Measurements from ENCODE around the gene PROC. TPM values are rescaled to one million over a fixed set of nuclear protein-coding genes. Genes with fewer than 3 reads are reported as not detected.
"Not testable (repeated sequence)": the region's sequence is repeated elsewhere in the genome, so short reads cannot be mapped to it uniquely, and the experiment has no call there.

The PROC gene
- total RNA-seq, 3 donors from 2014 or later, result 0.19 TPM; not detected in 2

- ATAC-seq (no peak), DNase-seq (no peak)
- Mint-ChIP-seq H3K27me3 (ENCODE audit: low read depth) (no peaks in the 10 kb centered on the region), H3K9me3 (peaks cover 12% of the 10 kb centered on the region), H3K4me1 (ENCODE audit: low read depth) (no peaks in the 10 kb centered on the region), H3K36me3 (ENCODE audit: insufficient read depth) (peaks cover 5% of the 10 kb centered on the region), H3K4me3 (no peak overlapping the region)
Measured at GRCh38 chr2:127448526-127448925, 30.3 kb downstream of the PROC start.

DNA sequence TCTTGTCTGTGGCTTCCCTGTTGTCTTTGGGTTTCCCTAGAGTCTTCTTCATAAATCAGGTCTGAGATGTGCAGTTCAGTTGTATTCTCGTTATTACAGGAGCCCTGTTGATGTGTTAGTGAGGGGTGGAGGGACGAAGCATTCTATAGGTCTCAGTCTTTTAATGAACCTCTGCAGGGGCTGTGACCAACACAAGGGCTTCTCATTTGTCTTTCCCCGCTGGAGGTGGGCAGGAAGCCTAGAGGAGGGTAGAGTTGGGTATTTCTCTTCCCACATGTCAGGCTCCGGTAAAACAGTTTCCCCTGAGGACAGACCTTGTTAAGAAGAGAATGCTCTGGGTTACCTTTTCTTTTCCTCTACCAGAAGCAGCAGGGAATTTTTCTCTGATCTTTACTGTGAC lies 31.2 kb downstream of the PROC start:
- no peak for DNase-seq
- H3K4me1 Mint-ChIP-seq (ENCODE audit: low read depth), result no peaks in the 10 kb centered on the region
- ATAC-seq, result no peak
- peaks cover 9% of the 10 kb centered on the region for H3K9me3 Mint-ChIP-seq
- H3K36me3 Mint-ChIP-seq (ENCODE audit: insufficient read depth), result peaks cover 5% of the 10 kb centered on the region
- no peak overlapping the region for H3K4me3 Mint-ChIP-seq
- H3K27me3 Mint-ChIP-seq (ENCODE audit: low read depth), result no peaks in the 10 kb centered on the region

DNA sequence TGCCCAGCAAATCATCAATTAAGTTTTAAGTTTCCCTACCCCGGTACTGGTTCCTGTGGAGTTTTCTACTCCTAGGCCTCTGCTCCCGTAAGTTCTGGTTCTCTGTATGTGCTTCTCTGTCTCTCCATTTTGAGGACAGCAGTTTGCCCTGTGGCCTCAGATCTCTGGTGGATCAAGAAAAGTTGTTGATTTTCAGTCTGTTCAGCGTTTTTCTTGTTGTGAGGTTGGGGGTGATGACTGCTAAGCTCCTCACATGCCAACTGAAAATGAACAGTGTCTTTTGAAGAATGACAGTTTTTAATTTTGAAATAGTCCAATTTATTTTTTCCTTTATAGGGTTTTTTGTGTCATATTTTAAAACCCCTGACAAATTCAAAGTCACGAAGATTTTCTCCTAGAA lies 31.7 kb downstream of the PROC start:
- Mint-ChIP-seq H3K4me1 (ENCODE audit: low read depth) (no peaks in the 10 kb centered on the region), H3K36me3 (ENCODE audit: insufficient read depth) (peaks cover 5% of the 10 kb centered on the region), H3K27me3 (ENCODE audit: low read depth) (no peaks in the 10 kb centered on the region), H3K9me3 (peaks cover 7% of the 10 kb centered on the region), H3K4me3 (no peak overlapping the region)
- DNase-seq (no peak), ATAC-seq (no peak)

- peaks cover 6% of the 10 kb centered on the region for H3K4me1 Mint-ChIP-seq (ENCODE audit: low read depth)
- no peaks in the 10 kb centered on the region for H3K27me3 Mint-ChIP-seq (ENCODE audit: low read depth)
- H3K4me3 Mint-ChIP-seq, result no peak overlapping the region
- peaks cover 1% of the 10 kb centered on the region for H3K9me3 Mint-ChIP-seq
- ATAC-seq (no peak), DNase-seq (no peak)
- H3K36me3 Mint-ChIP-seq (ENCODE audit: insufficient read depth), result peaks cover 11% of the 10 kb centered on the region
Measured at GRCh38 chr2:127451981-127452380, 33.8 kb downstream of the PROC start.

DNA sequence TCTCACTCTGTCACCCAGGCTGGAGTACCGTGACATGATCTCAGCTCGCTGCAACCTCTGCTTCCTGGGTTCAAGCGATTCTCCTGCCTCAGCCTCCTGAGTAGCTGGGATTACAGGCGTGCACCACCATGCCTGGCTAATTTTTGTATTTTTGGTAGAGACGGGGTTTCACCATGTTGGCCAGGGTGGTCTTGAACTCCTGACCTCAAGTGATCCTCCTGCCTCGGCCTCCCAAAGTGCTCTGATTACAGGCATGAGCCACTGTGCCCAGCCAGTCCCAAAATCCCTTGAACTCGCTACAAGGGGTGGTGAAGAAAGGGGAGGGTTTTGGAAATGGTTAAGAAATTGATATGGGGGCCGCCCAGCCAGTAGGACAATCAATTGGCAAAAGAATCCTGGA lies 34.2 kb downstream of the PROC start:
- DNase-seq, H3K4me3 Mint-ChIP-seq: not testable (repeated sequence)
- peaks cover 11% of the 10 kb centered on the region for H3K36me3 Mint-ChIP-seq (ENCODE audit: insufficient read depth)

GRCh38 chr2:127453013-127453391 lies 34.8 kb downstream of the PROC start:
- Mint-ChIP-seq H3K4me3 (no peak overlapping the region), H3K36me3 (ENCODE audit: insufficient read depth) (peaks cover 11% of the 10 kb centered on the region), H3K9me3 (no peaks in the 10 kb centered on the region), H3K27me3 (ENCODE audit: low read depth) (no peaks in the 10 kb centered on the region), H3K4me1 (ENCODE audit: low read depth) (peaks cover 8% of the 10 kb centered on the region)
- DNase-seq (no peak), ATAC-seq (no peak)

More for the DNA sequence above, 34.2 kb downstream of the PROC start:
- ATAC-seq; H3K27me3 Mint-ChIP-seq (ENCODE audit: low read depth); H3K9me3 Mint-ChIP-seq; H3K4me1 Mint-ChIP-seq (ENCODE audit: low read depth): not testable (repeated sequence)

DNA sequence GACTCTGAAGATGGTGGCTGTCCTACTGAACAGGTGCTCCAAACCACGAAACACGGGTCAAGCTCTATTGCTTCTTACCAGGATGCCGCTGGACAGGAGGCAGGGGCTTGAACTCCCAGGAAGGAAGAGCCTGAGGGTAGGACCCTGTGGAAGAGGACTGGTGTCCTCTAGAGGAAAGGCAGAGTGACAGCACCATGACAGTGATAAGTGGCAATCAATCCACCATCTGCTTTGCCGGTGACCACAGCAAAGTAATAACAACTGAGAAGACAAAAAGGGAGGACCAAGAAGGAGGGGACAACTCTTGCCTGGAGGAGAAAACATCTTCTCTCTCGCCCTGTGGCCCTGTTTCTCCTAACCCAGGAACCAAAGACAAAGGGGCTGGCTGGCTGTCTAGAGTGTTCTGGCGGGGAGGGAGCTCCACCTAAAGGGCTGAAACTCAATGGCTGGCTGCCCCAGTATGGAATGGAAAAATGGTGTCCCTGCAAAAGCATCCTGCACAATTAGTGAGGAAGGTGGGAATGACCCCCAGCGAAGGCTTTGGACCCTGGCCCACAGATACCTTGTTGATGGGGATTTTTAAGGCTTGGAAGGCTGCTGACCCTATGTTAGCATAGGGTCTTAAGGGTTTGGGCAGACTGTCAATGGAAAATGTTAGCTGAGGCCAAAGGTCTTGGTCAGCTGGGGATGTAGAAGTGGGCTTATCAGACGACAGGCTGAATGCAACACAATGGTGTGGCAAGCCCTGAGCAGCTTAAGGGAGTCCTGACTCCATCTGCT lies 35.4 kb downstream of the PROC start:
- DNase-seq, result no peak
- no peak overlapping the region for H3K4me3 Mint-ChIP-seq
- no peak for ATAC-seq
- H3K27me3 Mint-ChIP-seq (ENCODE audit: low read depth), result no peaks in the 10 kb centered on the region
- peaks cover 11% of the 10 kb centered on the region for H3K36me3 Mint-ChIP-seq (ENCODE audit: insufficient read depth)
- peaks cover 8% of the 10 kb centered on the region for H3K4me1 Mint-ChIP-seq (ENCODE audit: low read depth)
- H3K9me3 Mint-ChIP-seq, result no peaks in the 10 kb centered on the region

DNA sequence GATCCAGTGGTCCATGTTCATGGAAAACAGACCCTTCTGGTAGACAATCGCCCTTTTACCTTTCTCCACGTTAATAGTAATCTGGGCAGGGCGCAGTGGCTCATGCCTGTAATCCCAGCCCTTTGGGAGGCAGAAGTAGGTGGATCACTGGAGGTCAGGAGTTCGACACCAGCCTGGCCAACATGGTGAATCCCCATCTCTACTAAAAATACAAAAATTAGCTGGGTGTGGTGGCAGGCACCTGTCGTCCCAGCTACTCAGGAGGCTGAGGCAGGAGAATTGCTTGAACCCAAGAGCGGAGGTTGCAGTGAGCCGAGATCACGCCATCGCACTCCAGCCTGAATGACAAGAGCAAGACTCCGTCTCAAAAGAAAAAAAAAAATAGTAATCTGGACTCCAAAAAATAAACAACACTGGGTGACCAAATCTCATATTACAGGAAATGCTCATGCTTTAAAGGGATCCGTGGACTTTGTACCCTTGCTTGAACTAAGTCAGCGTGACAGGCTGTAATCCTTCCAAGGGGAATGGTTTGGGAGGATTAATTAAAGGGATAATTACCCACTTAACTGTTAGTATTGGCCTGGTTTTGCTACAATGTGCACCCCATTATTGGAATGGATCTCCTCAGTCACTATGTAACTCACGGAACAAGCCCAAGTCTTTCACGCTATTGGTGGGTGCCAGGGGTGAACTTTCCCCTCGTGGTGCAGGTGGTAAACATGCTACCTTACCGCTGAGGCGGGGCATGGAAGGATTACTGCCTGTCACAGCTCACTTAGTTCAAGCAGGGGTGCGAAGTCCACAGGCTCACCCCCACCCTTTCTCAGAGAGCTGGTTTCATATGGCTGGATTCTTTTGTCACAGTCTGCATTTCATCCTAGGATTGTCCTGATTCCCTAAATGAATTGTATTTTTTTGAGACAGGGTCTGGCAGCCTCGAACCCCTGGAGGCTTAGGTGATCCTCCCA lies 36.7 kb downstream of the PROC start:
- DNase-seq (no peak), ATAC-seq (no peak)
- no peaks in the 10 kb centered on the region for H3K27me3 Mint-ChIP-seq (ENCODE audit: low read depth)
- H3K9me3 Mint-ChIP-seq, result no peaks in the 10 kb centered on the region
- peaks cover 8% of the 10 kb centered on the region for H3K4me1 Mint-ChIP-seq (ENCODE audit: low read depth)
- no peak overlapping the region for H3K4me3 Mint-ChIP-seq
- H3K36me3 Mint-ChIP-seq (ENCODE audit: insufficient read depth), result peaks cover 9% of the 10 kb centered on the region

DNA sequence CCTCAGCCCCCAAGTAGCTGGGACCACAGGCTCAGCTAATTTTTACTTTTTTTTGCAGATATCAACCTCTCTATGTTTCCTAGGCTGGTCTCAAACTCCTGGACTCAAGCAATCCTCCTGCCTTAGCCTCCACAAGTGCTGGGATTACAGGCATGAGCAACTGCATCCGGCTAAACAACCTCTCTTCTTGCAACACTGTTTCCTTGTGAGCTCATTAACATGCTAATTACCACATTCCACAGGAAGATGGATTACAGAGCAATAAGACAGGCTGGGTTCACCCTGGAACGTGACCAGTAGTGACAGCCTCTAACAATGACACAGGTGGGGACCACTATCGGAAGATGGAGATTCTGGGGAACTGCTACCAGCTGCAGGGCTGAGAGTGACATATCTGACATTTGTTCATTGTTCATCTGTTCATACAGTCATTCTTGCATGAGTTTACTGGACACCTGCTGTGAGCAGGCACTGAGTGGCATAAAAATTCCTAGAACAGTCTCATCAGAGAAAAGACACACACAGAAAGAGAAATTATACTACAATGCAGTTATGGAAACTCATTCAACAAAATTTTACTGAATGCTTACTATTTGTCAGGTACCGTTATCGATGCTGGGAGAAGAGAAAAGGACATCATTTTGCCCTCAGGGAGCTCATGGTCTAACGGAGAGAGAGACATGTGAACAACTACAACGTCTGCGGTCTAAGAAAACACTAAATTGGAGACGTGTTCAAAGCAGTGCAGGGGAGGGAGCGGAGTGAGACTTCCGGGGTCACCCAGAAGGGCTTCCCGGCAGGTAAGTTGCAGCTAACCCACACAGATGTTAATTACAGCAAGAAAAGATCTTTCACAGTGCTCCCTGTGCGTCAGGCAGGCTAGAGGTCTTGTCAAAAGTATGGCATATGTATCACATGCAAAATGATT lies 37.6 kb downstream of the PROC start:
- Mint-ChIP-seq H3K9me3 (no peaks in the 10 kb centered on the region), H3K4me3 (no peak overlapping the region), H3K27me3 (ENCODE audit: low read depth) (no peaks in the 10 kb centered on the region), H3K36me3 (ENCODE audit: insufficient read depth) (peaks cover 9% of the 10 kb centered on the region), H3K4me1 (ENCODE audit: low read depth) (peaks cover 8% of the 10 kb centered on the region)
- ATAC-seq (peak; percentile 38 to 62), DNase-seq (no peak)

DNA sequence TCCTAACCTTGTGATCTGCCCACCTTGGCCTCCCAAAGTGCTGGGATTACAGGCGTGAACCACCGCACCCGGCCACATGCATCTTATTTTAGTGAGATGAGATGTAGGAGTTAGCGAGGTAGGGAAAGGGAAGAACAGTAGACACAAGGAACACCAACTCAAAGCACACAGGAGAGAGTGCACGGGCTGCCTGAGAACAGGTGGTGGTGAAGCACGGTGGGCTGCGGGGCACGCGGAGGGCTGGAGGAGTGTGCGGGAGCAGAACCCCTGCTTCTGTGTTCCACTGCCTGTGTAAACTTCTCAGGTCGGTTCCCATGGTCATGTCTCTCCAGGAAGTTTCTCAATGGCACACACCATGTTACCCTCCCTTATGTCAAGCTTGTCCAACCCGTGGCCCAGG lies 38.7 kb downstream of the PROC start:
- peaks cover 8% of the 10 kb centered on the region for H3K4me1 Mint-ChIP-seq (ENCODE audit: low read depth)
- DNase-seq, result no peak

GRCh38 chr2:127462461-127462860 lies 44.2 kb downstream of the PROC start:
- Mint-ChIP-seq H3K27me3 (ENCODE audit: low read depth) (no peaks in the 10 kb centered on the region), H3K36me3 (ENCODE audit: insufficient read depth) (peaks cover 15% of the 10 kb centered on the region), H3K9me3 (no peaks in the 10 kb centered on the region), H3K4me1 (ENCODE audit: low read depth) (peaks cover 23% of the 10 kb centered on the region), H3K4me3 (no peak overlapping the region)
- DNase-seq, result no peak
- ATAC-seq, result no peak

More for the DNA sequence above, 38.7 kb downstream of the PROC start:
- no peak overlapping the region for H3K4me3 Mint-ChIP-seq
- ATAC-seq, result no peak
- peaks cover 9% of the 10 kb centered on the region for H3K36me3 Mint-ChIP-seq (ENCODE audit: insufficient read depth)
- no peaks in the 10 kb centered on the region for H3K9me3 Mint-ChIP-seq
- no peaks in the 10 kb centered on the region for H3K27me3 Mint-ChIP-seq (ENCODE audit: low read depth)

GRCh38 chr2:127463155-127463991 lies 45.1 kb downstream of the PROC start:
- Mint-ChIP-seq H3K27me3 (ENCODE audit: low read depth) (no peaks in the 10 kb centered on the region), H3K36me3 (ENCODE audit: insufficient read depth) (peaks cover 21% of the 10 kb centered on the region), H3K4me3 (no peak overlapping the region), H3K4me1 (ENCODE audit: low read depth) (peaks cover 21% of the 10 kb centered on the region), H3K9me3 (no peaks in the 10 kb centered on the region)
- ATAC-seq (no peak), DNase-seq (no peak)
